Tracheal epithelial cell (primary cell): Measurements from ENCODE around the gene GOLPH3. TPM values are rescaled to one million over a fixed set of nuclear protein-coding genes. Genes with fewer than 3 reads are reported as not detected.

ENCODE experiments used
- total RNA-seq: library from RNA; depleted of rRNA; stranded (reverse); fragments of >200 nt; gene quantifications from 2 replicates; pipeline ENCODE4 v1.2.1, GENCODE V29; 2014

GOLPH3 gene
- total RNA-seq = 81.0 and 87.6 TPM in 2 replicates

DNA sequence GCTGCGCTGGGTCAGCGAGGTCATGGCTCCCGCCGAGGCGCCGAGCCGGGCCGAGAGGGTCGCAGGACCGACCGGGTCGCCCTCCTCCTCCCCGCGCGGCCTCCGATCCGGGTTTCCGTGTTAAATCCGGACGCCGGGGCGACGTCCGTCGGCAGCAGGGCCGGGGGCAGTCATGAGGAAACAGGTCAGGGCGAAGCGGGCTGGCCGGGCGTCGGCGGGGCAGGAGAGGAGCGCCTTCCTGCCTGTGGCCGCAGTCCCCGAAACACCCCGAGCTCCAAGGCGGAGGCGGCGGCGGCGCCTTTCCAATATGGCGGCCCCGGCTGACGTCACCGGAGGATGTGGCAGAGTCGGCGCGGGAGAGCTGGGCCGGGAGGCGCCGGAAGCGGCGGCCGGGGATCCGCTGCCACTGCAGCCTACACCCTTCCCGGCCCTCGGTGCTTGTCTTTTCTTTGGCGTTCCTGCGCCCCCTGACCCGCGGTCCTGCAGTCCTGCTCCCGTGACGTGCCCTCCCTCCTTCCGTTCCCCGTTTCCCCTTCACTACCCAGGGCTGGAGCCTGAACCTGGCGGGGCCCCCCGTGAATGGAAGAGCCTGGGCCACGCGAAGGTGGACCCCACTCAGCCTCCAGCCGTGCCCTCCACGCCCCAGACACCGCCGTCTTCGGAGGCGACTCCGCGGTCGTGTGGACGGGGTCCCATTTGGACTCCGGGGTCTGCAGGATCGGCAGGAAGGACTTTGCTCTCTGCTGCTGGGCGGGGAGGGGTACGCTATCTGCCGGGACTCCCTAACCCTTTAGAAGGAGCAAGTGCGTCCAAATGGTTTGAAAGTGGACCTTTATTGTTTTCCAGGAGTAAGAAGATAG is at the start of gene GOLPH3:
GOLPH3 (minus strand) TSS at position 309 of the 860 bp plus-strand sequence; CDS start at position 24, 285 bp downstream.

Other genes starting within 250 kb of the GOLPH3 start
- gene MTMR12, start 138.6 kb upstream of the GOLPH3 start, total RNA-seq = 21.7 and 23.7 TPM in 2 replicates